ENCODE results near the gene TTC39A.
"Not testable (repeated sequence)": the region's sequence is repeated elsewhere in the genome, so short reads cannot be mapped to it uniquely, and the experiment has no call there.

TTC39A gene

DNA sequence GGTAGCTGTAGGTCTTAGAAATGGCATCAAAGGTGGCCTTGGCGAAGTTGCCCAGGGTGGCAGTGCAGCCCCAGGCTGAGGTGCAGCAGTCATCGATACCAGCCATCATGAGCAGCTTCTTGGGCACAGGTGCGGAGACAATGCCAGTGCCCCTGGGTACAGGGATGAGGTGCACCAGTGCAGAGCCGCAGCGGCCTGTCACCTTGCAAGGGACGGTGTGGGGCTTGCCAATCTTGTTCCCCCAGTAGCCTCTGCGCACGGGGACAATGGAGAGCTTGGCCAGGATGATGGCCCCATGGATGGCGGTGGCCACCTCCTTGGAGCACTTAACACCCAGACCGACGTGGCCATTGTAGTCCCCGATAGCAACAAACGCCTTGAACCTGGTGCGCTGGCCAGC, 79.6 kb downstream of the TTC39A start:
- H3K14ac ChIP-seq (ENCODE audit: low read length); H2BK15ac ChIP-seq (ENCODE audit: low read length); H4K8ac ChIP-seq (ENCODE audit: low read depth, low read length); H2BK120ac ChIP-seq (ENCODE audit: low read depth, low read length); H3K4me2 ChIP-seq (ENCODE audit: insufficient read depth, low read length, poor library complexity, severe bottlenecking); H4K91ac ChIP-seq (ENCODE audit: low read depth, low read length, poor library complexity); H3K18ac ChIP-seq (ENCODE audit: low read length); H3K9me3 ChIP-seq (replicated peaks in 1 of 2; ENCODE audit: control insufficient read depth in 2 of 2, insufficient read depth in 1 of 2, low read depth in 1 of 2, low read length in 2 of 2); H2BK12ac ChIP-seq (ENCODE audit: low read length); H3K9ac ChIP-seq (ENCODE audit: low read depth, low read length, poor library complexity); DNase-seq (ENCODE audit: low spot score); H3K4me3 ChIP-seq (ENCODE audit: low read length in 2 of 2); H3K27me3 ChIP-seq (ENCODE audit: control insufficient read depth in 3 of 3, insufficient read depth in 3 of 3, low read depth in 1 of 3, low read length in 3 of 3); H3K36me3 ChIP-seq (replicated peaks in 1 of 2; ENCODE audit: control insufficient read depth in 2 of 2, insufficient read depth in 2 of 2, low read length in 2 of 2); H2AFZ ChIP-seq (ENCODE audit: low read length); H3K23ac ChIP-seq (ENCODE audit: low read depth, low read length, poor library complexity); H2BK5ac ChIP-seq (ENCODE audit: low read length); H2AK5ac ChIP-seq (ENCODE audit: low read depth, low read length); H3K27ac ChIP-seq (replicated peaks; ENCODE audit: low read length); H3K79me1 ChIP-seq (ENCODE audit: low read depth, low read length); H3K4ac ChIP-seq (ENCODE audit: low read length); H3K4me1 ChIP-seq (ENCODE audit: control insufficient read depth in 2 of 2, insufficient read depth in 1 of 2, low read depth in 1 of 2, low read length in 2 of 2): not testable (repeated sequence)
- no CpG with 5 or more reads among the region's 14 CpGs for WGBS, 2 donors (ENCODE audit: extremely low coverage in 2 of 2, insufficient read length in 2 of 2, insufficient replicate concordance in 1 of 2)

DNA sequence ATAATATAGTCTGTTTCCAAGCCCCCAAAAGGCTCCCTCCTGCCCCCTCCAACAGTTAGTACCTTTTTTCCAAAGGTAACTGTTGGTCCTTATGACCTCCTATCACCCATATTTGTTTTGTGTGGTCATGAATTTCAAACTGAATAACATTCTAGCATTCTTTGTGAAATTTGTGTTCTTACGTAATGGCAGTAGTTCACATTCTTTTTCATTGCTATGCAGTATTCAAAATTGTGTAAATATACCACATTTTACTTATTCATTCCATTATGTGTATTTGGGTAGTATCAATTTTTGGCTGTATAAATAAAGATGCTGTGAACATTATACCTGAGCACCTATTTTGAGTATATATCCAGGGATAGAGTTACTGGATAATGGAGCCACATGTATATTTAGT, 80.9 kb downstream of the TTC39A start:
- Histone ChIP-seq H2BK12ac (ENCODE audit: low read length) (no peak overlapping the region), H3K4ac (ENCODE audit: low read length) (no peak overlapping the region), H3K79me1 (ENCODE audit: low read depth, low read length) (peaks cover 6% of the 10 kb centered on the region), H2BK15ac (ENCODE audit: low read length) (no peak overlapping the region), H3K27me3 (ENCODE audit: control insufficient read depth in 3 of 3, insufficient read depth in 3 of 3, low read depth in 1 of 3, low read length in 3 of 3) (no peaks in the 10 kb centered on the region), H3K36me3 (replicated peaks in 1 of 2; ENCODE audit: control insufficient read depth in 2 of 2, insufficient read depth in 2 of 2, low read length in 2 of 2) (peaks cover 0 to 3% of the 10 kb centered on the region in 2 donors), H3K4me3 (ENCODE audit: low read length in 2 of 2) (no peak overlapping the region), H2BK5ac (ENCODE audit: low read length) (no peak overlapping the region), H3K4me2 (ENCODE audit: insufficient read depth, low read length, poor library complexity, severe bottlenecking) (no peak overlapping the region), H3K18ac (ENCODE audit: low read length) (no peak overlapping the region), H3K9ac (ENCODE audit: low read depth, low read length, poor library complexity) (no peak overlapping the region), H2AK5ac (ENCODE audit: low read depth, low read length) (no peak overlapping the region), H3K14ac (ENCODE audit: low read length) (no peak overlapping the region), H3K27ac (replicated peaks; ENCODE audit: low read length) (no peak overlapping the region), H3K9me3 (replicated peaks in 1 of 2; ENCODE audit: control insufficient read depth in 2 of 2, insufficient read depth in 1 of 2, low read depth in 1 of 2, low read length in 2 of 2) (peaks cover 0 to 3% of the 10 kb centered on the region in 2 donors), H3K4me1 (ENCODE audit: control insufficient read depth in 2 of 2, insufficient read depth in 1 of 2, low read depth in 1 of 2, low read length in 2 of 2) (no peaks in the 10 kb centered on the region), H2AFZ (ENCODE audit: low read length) (no peak overlapping the region), H4K91ac (ENCODE audit: low read depth, low read length, poor library complexity) (no peak overlapping the region), H4K8ac (ENCODE audit: low read depth, low read length) (no peak overlapping the region), H3K23ac (ENCODE audit: low read depth, low read length, poor library complexity) (no peak overlapping the region), H2BK120ac (ENCODE audit: low read depth, low read length) (no peak overlapping the region)
- no CpG with 5 or more reads among the region's 1 CpG for WGBS, 2 donors (ENCODE audit: extremely low coverage in 2 of 2, insufficient read length in 2 of 2, insufficient replicate concordance in 1 of 2)
- no peak for DNase-seq (ENCODE audit: low spot score)

DNA sequence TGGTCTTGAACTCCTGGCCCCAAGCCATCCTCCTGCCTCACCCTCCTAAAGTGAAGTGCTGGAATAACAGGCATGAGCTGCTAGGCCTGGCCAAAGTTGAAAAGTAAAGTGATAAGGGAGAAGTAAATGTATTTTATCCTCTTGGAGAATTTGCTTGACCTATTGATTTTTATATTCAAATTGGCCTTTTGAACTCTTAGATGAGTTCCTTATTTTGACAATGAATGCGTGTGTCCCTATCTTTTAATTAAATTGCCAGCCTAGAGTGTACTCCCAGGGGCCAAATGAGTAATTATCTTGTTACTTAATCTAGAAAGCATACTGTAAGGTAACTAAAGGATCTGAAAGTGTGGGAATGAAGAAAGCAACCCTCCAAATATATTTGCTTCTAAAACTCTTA, 82.9 kb downstream of the TTC39A start:
- no peak overlapping the region for H2BK120ac ChIP-seq (ENCODE audit: low read depth, low read length)
- no peak overlapping the region for H4K91ac ChIP-seq (ENCODE audit: low read depth, low read length, poor library complexity)
- no peaks in the 10 kb centered on the region for H3K4me1 ChIP-seq (ENCODE audit: control insufficient read depth in 2 of 2, insufficient read depth in 1 of 2, low read depth in 1 of 2, low read length in 2 of 2)
- H3K4ac ChIP-seq (ENCODE audit: low read length): no peak overlapping the region
- H2BK15ac ChIP-seq (ENCODE audit: low read length): no peak overlapping the region
- H2BK12ac ChIP-seq (ENCODE audit: low read length): no peak overlapping the region
- no CpG with 5 or more reads among the region's 1 CpG for WGBS, 2 donors (ENCODE audit: extremely low coverage in 2 of 2, insufficient read length in 2 of 2, insufficient replicate concordance in 1 of 2)
- H4K8ac ChIP-seq (ENCODE audit: low read depth, low read length): no peak overlapping the region
- no peak overlapping the region for H3K4me2 ChIP-seq (ENCODE audit: insufficient read depth, low read length, poor library complexity, severe bottlenecking)
- no peak overlapping the region for H2BK5ac ChIP-seq (ENCODE audit: low read length)
- no peak overlapping the region for H3K9ac ChIP-seq (ENCODE audit: low read depth, low read length, poor library complexity)
- H3K36me3 ChIP-seq (replicated peaks in 1 of 2; ENCODE audit: control insufficient read depth in 2 of 2, insufficient read depth in 2 of 2, low read length in 2 of 2): peaks cover 0 to 8% of the 10 kb centered on the region in 2 donors
- H3K23ac ChIP-seq (ENCODE audit: low read depth, low read length, poor library complexity): no peak overlapping the region
- H3K79me1 ChIP-seq (ENCODE audit: low read depth, low read length): peaks cover 6% of the 10 kb centered on the region
- peaks cover 0 to 3% of the 10 kb centered on the region in 2 donors for H3K9me3 ChIP-seq (replicated peaks in 1 of 2; ENCODE audit: control insufficient read depth in 2 of 2, insufficient read depth in 1 of 2, low read depth in 1 of 2, low read length in 2 of 2)
- H3K18ac ChIP-seq (ENCODE audit: low read length): no peak overlapping the region
- no peaks in the 10 kb centered on the region for H3K27me3 ChIP-seq (ENCODE audit: control insufficient read depth in 3 of 3, insufficient read depth in 3 of 3, low read depth in 1 of 3, low read length in 3 of 3)
- no peak for DNase-seq (ENCODE audit: low spot score)
- H2AFZ ChIP-seq (ENCODE audit: low read length): no peak overlapping the region
- no peak overlapping the region for H3K27ac ChIP-seq (replicated peaks; ENCODE audit: low read length)
- no peak overlapping the region for H2AK5ac ChIP-seq (ENCODE audit: low read depth, low read length)
- no peak overlapping the region for H3K14ac ChIP-seq (ENCODE audit: low read length)
- no peak overlapping the region for H3K4me3 ChIP-seq (ENCODE audit: low read length in 2 of 2)

DNA sequence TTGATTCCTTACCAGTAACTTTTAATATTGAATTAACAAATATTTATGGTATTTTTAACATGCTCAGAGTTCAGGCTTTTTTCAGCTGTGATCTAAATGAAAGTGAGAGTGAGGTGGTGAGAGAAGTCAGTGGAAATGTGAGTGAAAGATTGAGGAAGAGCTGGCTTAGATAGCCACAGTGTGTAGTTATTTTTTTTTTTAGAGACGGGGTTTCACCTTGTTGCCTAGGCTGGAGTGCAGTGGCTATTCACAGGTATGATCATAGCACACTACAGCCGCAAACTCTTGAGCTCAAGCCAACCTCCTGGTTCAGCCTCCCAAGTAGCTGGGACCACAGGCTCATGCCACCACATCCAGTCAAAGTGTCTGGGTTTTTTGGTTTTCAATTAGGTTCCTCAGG, 83.3 kb downstream of the TTC39A start:
- H3K14ac ChIP-seq (ENCODE audit: low read length): no peak overlapping the region
- no peaks in the 10 kb centered on the region for H3K27me3 ChIP-seq (ENCODE audit: control insufficient read depth in 3 of 3, insufficient read depth in 3 of 3, low read depth in 1 of 3, low read length in 3 of 3)
- H2BK12ac ChIP-seq (ENCODE audit: low read length): no peak overlapping the region
- H3K36me3 ChIP-seq (replicated peaks in 1 of 2; ENCODE audit: control insufficient read depth in 2 of 2, insufficient read depth in 2 of 2, low read length in 2 of 2): peaks cover 0 to 8% of the 10 kb centered on the region in 2 donors
- H3K9me3 ChIP-seq (replicated peaks in 1 of 2; ENCODE audit: control insufficient read depth in 2 of 2, insufficient read depth in 1 of 2, low read depth in 1 of 2, low read length in 2 of 2): peaks cover 0 to 3% of the 10 kb centered on the region in 2 donors
- no peak overlapping the region for H3K4me2 ChIP-seq (ENCODE audit: insufficient read depth, low read length, poor library complexity, severe bottlenecking)
- no peak overlapping the region for H3K9ac ChIP-seq (ENCODE audit: low read depth, low read length, poor library complexity)
- H3K23ac ChIP-seq (ENCODE audit: low read depth, low read length, poor library complexity): no peak overlapping the region
- no peak overlapping the region for H3K18ac ChIP-seq (ENCODE audit: low read length)
- no peak overlapping the region for H2BK5ac ChIP-seq (ENCODE audit: low read length)
- H2BK15ac ChIP-seq (ENCODE audit: low read length): no peak overlapping the region
- H2AFZ ChIP-seq (ENCODE audit: low read length): no peak overlapping the region
- peaks cover 6% of the 10 kb centered on the region for H3K79me1 ChIP-seq (ENCODE audit: low read depth, low read length)
- no peak overlapping the region for H3K4ac ChIP-seq (ENCODE audit: low read length)
- H3K4me1 ChIP-seq (ENCODE audit: control insufficient read depth in 2 of 2, insufficient read depth in 1 of 2, low read depth in 1 of 2, low read length in 2 of 2): no peaks in the 10 kb centered on the region
- DNase-seq (ENCODE audit: low spot score): no peak
- H4K8ac ChIP-seq (ENCODE audit: low read depth, low read length): no peak overlapping the region
- no CpG with 5 or more reads among the region's 2 CpGs for WGBS, 2 donors (ENCODE audit: extremely low coverage in 2 of 2, insufficient read length in 2 of 2, insufficient replicate concordance in 1 of 2)
- H4K91ac ChIP-seq (ENCODE audit: low read depth, low read length, poor library complexity): no peak overlapping the region
- no peak overlapping the region for H2AK5ac ChIP-seq (ENCODE audit: low read depth, low read length)
- H3K4me3 ChIP-seq (ENCODE audit: low read length in 2 of 2): no peak overlapping the region
- no peak overlapping the region for H2BK120ac ChIP-seq (ENCODE audit: low read depth, low read length)
- no peak overlapping the region for H3K27ac ChIP-seq (replicated peaks; ENCODE audit: low read length)

Data from neuronal stem cell (in vitro differentiated cells).